Neural progenitor cell (in vitro differentiated cells): ENCODE data around the gene TPST2.

Source experiments
- EZH2 ChIP-seq: fragments of 200-600 bp; sonication (generic); IDR thresholded peaks from 2 replicates; pipeline ENCODE4 v1.6.1; 2017; ENCODE audit warnings: antibody characterized with exemption, mild to moderate bottlenecking, moderate library complexity
- EZH2phosphoT487 ChIP-seq: fragments of 200-600 bp; sonication (generic); IDR thresholded peaks from 2 replicates; pipeline ENCODE4 v1.6.1; 2017; ENCODE audit warnings: antibody characterized with exemption
- TF ChIP-seq, protein P1 (sequence below): fragments of 200-600 bp; sonication (generic); IDR thresholded peaks from 2 replicates; pipeline ENCODE4 v1.5.1; 2017; ENCODE audit warnings: antibody characterized with exemption, mild to moderate bottlenecking

DNA sequence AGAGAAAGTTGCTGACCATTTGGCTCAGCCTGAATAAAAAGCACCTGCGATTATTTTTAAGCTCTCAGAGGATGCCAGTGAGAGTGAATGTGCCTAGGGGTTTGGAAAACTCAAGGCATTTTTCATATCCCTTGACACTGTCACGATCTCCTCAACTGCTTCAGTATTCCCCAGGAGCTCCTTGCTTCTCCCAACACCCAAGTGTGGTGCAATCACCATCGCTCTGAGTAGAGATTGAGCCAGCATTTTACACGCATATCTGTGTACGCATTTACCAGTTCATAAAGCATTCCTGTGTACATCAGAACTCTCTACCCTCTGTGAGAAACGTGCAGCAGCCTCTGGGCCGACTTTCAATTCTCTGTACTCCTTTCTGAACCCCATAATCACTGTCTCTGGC lies 104.9 kb downstream of the TPST2 start:
- TF ChIP-seq, protein P1, sequence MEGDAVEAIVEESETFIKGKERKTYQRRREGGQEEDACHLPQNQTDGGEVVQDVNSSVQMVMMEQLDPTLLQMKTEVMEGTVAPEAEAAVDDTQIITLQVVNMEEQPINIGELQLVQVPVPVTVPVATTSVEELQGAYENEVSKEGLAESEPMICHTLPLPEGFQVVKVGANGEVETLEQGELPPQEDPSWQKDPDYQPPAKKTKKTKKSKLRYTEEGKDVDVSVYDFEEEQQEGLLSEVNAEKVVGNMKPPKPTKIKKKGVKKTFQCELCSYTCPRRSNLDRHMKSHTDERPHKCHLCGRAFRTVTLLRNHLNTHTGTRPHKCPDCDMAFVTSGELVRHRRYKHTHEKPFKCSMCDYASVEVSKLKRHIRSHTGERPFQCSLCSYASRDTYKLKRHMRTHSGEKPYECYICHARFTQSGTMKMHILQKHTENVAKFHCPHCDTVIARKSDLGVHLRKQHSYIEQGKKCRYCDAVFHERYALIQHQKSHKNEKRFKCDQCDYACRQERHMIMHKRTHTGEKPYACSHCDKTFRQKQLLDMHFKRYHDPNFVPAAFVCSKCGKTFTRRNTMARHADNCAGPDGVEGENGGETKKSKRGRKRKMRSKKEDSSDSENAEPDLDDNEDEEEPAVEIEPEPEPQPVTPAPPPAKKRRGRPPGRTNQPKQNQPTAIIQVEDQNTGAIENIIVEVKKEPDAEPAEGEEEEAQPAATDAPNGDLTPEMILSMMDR = no peak
- no peak for TF ChIP-seq EZH2phosphoT487
- no peak for TF ChIP-seq EZH2
